HUDEP-2 (cell line): ENCODE measurements around the gene ATP5MC3.
A peak's percentile ranks its signal among the peaks of the same experiment; 100 is the strongest.

Experiments used
- DNase-seq, 76 experiments: peaks; one replicate each; lab custom pipeline; 2025; ENCODE audit not compliant: unreplicated experiment in 76 of 76; lab: John Stamatoyannopoulos, UW

The ATP5MC3 gene

DNA sequence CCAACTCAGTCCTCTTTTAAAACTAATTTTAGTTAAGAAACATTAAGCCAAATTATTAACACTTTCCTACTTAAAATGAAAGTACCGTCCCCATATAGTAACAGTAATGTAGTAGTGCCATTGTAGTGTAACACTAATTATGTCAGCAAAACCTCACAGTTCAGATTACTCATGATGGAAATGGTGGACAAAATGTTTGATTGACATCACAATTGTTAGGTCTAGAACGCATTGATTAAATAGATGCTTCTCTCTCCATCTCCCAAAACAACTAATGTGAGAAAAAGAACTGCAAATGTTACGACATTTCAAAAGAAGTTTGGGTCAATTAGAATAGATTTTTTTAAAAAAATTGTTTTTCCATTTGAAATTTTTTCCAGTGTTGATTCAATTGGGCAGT is 12.3 kb downstream of the ATP5MC3 start:
- no peak for DNase-seq

DNA sequence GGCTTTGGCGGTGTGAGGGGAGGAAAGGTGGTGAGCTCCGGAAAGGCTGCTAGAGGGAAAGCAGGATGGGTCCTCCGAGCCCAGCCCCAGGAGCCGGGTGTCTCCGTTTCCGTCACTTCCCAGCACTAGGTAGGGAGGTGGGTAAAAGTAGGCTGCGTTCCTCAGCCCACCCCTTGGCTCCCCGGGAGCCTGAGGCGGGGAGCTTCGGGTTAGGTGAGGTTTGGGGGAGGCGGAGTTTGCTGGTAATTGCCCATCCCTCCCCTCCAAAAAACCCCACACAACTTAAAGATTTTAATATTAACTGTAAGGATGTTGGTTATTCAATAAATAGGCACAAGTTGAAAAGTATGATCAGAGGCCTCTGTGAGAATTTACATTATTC is 13.0 kb downstream of the ATP5MC3 start:
- DNase-seq = no peak

- DNase-seq = peak; percentile 43 to 100 (median 97)
Measured at GRCh38 chr2:175167792-175168563, 13.5 kb downstream of the ATP5MC3 start, which contains the start of gene ATF2. TSS of gene ATF2 (minus strand) at chr2:175168203. CDS start at chr2:175136443, 31,760 bp downstream.

DNA sequence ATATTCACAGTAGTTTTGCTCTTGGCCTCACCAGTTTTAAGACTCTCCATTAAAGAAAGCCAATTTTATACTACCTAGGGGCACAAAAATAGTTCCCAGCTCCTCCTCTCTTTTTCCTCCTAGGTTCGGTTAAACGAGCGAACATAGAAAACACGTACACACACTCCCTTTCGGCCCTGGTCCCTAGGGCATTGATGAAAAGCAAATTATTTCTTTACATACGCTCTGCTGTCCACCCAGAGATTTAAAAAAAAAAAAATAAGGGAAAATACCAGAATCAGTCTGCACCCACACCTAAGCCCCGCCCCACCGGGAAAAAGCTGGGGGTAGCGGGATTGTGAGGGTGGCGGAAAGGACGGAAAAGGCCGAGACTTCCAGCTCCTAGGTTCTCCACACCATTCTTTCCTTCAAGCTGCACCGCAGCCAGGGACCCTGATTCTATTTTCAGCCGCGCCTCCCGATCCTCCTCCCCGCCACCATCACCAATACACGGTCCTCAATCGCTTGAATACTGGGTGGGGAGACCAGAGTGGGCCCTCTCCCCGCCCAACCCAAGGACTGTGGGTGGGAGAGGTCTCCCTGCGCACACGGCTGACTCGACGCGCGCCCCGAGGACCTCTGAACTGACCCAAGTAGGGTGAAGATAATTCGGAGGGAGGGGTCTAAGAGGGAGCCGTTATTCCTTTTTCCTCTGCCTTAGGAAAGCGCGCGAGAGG is 14.3 kb downstream of the ATP5MC3 start:
- DNase-seq = peak in 5 of 76 experiments; percentile 12 to 42 (median 37)

DNA sequence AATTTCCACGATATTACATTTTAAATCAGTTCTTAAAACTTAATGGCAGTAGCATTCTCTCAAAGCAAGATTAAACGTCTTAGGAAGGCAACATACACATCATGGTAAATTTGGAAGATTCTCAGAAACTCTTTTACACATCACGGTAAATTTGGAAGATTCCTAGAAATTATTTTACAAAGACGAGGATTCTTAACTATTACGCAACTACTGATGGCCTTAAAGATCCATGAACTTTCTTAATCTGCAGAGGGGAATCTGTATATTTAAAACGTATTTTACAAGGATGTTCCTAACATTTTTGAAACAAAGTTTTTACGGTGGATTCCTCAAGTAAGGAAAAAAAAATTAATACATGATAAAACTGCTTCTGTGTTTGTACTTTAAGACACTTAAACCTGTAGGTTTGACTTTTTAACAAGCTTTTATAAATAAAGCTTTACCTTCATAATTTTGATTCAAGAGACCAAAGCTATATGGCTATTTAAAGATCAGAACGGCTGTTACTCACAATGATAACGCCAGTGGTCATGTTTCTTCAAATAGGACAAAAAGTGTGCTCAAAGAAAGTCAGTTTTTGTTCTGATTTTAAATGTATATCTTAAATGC is 15.2 kb downstream of the ATP5MC3 start:
- no peak for DNase-seq

GRCh38 chr2:175164235-175164634 is 17.3 kb downstream of the ATP5MC3 start:
- no peak for DNase-seq

- no peak for DNase-seq
Measured at GRCh38 chr2:175158894-175159293, 22.6 kb downstream of the ATP5MC3 start.

GRCh38 chr2:175156534-175156933 is 25.0 kb downstream of the ATP5MC3 start:
- DNase-seq = no peak

DNA sequence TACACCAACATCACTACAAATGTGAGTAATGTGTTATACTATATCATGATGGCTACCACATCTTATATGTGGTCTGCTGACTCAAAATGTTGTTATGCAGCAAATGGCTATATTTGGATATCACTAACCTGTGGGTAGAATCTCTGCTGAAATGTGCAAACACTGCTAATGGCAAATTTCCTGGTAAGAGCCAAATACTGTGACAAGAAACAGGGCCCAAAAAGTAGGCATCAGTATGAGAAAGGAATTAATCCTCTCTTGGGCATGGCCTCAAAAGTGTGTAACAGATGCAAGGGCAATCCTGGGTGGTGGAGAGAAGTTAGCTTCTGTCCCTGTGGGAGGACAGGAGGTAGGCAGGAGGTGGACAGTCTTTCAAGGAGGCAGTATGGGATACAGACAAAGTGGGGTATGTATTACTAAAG is 26.8 kb downstream of the ATP5MC3 start:
- DNase-seq = no peak

DNA sequence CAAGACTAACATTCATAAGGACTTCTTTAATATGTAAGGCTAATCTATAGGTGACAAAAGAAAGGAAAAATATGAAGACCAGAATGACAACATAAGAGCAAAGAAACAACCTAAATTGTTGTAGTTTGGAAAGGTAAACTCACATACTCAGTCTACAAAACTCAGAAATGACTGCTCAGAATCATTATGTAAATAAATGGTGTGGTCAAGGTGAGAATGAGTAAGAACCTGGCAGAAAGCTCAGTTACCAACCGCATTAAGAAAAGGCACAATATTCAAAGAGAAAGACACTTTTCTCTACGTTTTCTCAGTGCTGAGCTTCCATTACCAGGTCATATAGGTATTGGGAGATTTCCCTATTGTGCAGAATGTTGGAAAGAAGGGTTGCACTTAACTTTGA is 29.3 kb downstream of the ATP5MC3 start:
- DNase-seq = no peak

DNA sequence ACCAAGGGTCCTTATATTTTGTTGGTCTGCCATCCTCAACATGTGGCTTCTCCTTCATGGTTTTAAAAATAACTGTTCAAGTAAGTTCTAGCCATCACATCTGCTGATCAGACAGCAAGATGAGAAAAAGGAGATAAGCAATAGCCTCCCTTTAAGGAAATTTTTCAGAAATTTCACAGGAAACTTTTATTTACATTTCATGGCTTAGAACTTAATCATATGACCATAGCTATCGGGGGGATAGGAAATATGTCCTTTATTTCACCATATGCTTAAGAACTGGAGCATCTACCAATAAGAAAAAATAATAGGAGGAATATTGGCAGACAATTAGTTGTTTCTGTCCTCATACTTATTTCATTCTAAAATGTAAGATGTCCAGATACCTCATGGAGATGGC is 29.7 kb downstream of the ATP5MC3 start:
- no peak for DNase-seq

DNA sequence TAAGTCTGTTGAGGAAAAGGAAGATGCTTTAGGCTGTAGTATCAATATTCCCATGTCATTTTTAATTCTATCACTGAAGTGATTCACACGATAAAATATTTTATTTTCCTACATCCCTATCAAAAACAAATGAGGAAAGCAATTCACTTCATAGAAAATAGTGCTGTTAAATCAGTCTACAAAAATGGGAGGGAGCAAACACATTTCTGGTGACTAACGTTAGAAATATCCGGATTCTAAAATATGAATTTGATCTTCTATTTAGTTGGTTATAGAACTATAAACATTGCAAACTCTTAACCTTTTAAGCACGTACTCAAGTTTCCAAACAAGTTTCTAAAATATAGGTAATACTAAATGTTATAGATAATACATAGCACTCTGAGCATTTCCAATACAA is 34.3 kb downstream of the ATP5MC3 start:
- DNase-seq = no peak

DNA sequence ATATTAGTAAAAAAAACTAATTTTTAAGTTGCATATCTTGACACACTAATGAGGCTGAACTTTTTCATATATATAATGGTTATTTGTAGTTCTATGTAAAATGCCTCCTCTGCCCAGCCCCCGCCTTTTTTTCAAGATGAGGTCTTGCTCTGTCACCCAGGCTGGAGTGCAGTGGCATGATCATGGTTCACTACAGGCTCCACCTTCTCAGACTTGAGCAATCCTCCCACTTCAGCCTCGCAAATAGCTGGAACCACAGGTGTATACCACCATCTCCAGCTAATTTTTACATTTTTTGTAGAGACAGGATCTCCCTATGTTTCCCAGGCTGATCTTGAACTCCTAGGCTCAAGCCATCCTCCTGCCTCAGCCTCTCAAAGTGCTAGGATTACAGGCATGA is 37.8 kb downstream of the ATP5MC3 start:
- DNase-seq = no peak

DNA sequence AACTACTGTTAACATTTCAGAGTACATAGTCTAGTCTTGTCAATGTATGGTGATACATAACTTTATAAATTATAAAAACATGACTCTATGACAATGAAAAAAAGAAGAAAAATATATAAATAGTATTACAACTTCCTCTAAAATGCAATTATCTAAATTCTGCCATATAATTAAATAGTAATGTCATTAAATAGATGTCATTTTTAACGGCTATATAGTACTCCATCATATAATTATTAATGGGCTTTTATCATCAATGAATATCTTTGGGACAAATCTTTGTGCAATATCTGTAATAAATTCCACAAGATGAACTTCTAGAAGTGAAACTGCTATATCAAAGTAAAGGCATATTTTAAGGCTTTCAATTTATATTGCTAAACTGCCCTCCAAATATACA is 38.3 kb downstream of the ATP5MC3 start:
- DNase-seq = no peak

GRCh38 chr2:175140332-175140731 is 41.2 kb downstream of the ATP5MC3 start:
- no peak for DNase-seq

DNA sequence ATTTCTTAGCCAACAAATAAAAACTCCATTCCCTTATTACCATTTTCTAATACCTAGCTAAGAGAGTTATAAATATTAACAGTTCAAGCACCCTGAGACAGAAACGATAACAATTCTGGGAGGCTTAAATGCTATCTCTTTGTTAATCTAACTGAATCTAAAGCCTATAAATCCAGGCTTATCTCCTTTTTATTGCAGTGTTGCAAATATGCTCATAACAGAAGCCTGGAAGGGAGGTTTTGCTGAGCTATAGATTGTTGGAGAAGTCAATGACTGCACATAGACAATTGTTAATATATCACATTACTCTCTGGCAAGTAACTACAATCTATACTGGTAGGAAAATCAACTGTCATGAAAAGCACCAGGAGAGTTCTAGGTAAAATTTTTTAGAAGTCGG is 43.7 kb downstream of the ATP5MC3 start:
- DNase-seq = no peak

- DNase-seq = no peak
Measured at GRCh38 chr2:175136334-175137215, 44.9 kb downstream of the ATP5MC3 start.

DNA sequence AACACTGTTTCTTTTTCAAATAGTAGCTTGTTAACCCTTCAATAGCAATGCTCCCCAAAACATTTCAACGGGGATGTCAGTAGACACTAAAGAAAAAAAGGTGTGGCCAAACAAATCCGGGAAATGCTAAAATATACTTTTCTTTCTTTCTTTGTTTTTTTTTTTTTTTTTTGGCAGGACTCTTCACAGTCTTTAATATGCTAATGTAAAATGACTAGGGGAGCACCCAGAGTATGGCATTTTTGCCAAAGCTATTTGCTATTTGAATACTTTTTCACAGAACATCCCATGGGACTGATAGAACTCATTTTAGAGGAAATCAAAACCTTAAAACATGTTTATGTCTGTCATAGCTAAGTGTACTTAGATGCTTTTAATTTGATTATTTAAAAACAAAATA is 45.6 kb downstream of the ATP5MC3 start:
- no peak for DNase-seq

- DNase-seq = no peak
Measured at GRCh38 chr2:175135177-175135576, 46.3 kb downstream of the ATP5MC3 start.

- no peak for DNase-seq
Measured at GRCh38 chr2:175131252-175131651, 50.3 kb downstream of the ATP5MC3 start.

DNA sequence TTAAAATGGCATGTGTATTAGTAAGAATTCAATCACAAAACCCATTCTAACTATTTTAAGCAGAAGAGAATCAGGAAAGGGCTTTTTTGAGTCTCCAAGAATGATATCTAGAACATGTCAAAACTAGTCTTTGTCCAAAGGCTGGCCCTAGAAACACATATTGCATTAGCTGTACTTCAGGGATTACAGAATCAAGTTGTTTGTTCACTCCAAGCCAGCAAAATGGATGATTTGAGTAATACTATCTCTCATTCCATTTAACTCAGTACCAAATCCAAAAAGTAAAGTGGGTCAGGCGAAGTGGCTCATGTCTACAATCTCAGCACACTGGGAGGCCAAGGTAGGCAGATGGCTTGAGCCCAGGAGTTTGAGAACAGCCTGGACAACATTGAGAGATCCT is 54.8 kb downstream of the ATP5MC3 start:
- DNase-seq = no peak
